GM19452 (cell line): Measurements from ENCODE around the gene KIF5C.

Experiments used
- ATAC-seq: cut with Tn5 transposase; IDR thresholded peaks from one replicate; pipeline ENCODE4 v1.9.1; 2021; ENCODE audit not compliant: unreplicated experiment

The KIF5C gene

DNA sequence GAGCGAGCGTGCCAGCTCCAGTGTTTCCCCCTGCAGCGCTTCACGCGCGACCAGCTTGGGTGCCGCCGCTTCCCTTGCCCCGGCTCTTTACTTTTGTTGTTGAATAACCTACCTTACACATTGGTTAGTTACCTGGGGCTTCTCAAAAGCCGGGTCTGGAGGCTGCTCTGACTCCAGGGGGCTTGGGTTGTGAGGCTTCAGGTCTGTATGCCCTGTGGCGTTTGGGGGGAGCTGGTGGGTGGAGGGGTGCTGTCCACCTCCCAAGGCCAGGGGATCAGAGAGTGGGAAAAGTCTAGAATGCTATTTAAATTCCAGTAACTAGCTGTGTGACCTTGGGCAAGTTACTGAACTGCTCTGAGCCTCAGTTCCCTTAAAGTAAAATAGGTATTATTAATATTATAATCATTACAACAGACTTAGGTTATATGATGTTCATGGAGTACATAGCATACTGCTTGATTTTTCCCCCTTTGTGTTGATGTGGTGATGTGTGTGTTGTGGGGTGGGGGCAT lies 164.2 kb downstream of the KIF5C start:
- no peak for ATAC-seq

DNA sequence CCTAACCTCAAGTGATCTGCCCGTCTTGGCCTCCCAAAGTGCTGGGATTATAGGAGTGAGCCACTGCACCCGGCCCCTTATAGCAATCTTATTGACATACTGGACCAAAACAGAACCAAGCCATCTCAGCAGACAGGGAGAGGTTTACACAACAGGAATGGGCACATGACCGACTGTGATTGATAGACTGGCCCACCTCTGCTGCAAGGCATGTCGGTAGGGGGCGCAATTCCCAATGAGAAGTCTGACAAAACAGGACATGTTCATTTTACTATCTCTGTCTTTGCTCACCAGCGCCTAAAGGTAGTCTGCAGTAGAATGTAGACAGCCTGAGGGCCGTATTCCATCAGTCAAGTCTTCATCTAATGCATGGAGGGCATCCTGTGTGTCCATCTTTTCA lies 165.4 kb downstream of the KIF5C start:
- peak; percentile 38 for ATAC-seq

DNA sequence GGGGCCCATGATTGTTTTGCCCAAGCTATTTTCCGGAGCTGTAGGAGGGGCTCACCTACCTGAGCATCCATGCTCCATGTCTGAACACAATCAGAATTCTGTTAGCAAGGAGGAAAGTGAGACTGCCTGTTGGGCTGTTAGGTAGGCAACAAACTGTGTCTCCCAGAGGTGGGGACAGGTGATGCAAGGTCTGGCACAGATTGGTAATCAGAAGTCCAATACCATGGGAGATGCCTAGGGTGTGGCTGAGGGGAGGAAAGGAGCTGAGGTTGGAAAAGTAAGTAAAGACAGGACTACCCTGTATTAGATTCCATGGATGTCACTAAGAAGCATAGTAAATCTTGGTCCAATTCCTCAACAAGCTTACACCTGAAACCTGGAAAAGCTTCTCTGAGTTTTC lies 166.5 kb downstream of the KIF5C start:
- no peak for ATAC-seq

DNA sequence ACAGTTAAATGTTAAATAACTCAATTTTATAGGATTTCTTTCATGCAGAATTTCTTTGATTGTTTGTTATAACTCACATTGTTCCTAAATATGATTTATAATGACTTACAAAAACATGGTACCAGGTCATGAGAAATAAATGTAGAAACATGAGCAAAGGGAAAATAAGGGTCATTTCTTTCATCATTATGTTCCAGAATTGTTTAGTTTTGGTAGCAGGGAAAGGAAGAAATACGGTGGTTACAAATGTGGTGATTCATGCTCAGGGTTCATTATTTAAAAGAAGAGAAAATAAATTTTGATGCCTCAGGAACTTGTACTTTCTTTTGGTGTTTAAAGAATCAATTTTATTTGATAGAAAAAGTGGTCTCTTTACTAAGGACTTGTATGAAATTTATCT lies 167.9 kb downstream of the KIF5C start:
- ATAC-seq: no peak

DNA sequence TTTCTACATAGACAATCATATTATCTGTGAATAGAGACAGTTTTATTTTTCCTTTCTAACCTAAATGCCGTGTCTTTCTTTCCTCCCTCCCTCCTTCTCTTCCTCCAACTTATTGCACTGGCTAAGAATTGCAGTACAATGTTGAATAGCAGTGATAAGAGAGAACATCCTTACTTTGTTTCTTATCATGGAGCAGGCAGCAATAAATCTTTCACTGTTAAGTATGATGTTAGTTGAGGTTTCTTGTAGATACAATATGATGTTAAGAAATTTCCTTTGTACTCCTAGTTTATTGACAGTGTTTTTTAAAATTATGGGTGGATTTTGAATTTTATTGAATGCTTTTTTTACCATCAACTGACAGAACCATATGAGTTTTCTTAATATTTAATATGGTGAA lies 169.5 kb downstream of the KIF5C start:
- ATAC-seq: no peak

DNA sequence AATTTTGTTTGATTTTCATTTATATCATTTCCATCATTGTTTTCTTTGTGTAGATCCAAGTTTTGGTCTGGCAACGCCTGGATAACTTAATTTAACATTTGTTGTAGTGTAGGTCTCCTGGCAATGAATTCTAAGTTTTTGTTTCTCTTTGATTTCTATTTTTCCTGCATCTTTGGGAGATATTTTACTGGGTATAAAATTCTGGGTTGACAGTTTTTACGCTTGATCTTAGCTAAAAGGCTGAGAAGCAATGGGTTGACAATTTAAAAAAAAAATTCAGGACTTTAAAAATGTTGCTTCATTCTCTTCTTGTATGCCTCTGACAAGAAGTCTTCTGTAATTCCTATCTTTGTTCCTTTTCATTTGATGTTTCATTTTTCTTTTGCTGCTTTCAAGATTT lies 172.1 kb downstream of the KIF5C start:
- ATAC-seq: no peak

DNA sequence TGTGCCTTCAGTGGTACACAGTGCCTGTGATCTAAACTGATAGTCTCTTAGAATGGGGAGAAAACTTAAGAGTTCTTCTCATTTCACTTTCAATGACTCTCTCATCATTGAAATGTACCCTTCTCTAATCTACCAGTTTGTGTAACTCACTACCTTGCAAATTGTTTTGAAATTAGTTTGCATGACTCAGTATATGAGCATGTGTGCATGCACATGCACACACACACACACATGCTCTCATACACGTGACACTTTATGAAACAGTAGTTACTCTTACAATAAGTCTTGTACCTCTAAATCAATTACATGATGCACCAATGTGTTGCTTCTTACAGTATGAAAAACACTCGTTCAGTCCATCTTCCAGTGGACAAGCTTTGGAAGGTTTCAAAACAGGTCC lies 174.1 kb downstream of the KIF5C start:
- no peak for ATAC-seq

DNA sequence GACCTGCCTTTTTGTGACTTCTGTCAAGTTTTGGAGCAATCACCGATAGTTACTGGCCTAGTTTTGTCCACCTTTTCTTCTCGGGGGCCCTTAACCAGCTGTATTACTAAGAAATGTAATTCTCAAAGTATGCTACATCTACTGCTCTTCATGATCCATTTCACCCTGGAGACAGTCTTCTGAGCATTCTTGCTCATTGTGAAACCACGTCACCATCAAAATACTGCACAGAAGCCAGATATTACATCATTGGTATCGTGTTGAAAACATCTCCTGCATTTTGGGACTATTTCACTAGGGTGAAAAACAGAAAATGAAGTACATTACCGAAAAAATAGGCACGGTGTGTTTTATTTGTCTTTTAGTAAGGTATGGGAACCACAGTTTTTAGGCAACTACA lies 175.2 kb downstream of the KIF5C start:
- no peak for ATAC-seq

DNA sequence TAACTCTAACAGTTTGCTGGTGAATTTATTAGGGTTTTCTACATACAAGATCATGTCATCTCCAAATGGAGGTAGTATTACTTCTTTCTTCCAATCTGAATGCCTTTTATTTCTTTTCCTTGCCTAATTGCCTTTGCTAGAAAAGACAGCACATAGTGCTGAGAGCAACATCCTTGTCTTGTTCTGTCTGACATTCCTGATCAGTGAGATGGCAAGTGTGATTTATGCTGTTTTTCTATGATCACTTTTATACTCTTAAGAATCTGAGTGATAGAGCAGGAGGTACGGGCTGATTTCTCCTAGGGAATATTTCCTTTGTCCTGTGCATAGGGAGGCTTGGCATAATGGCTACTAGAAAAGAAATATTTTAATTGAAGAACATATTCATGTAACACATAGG lies 180.7 kb downstream of the KIF5C start:
- ATAC-seq: no peak

DNA sequence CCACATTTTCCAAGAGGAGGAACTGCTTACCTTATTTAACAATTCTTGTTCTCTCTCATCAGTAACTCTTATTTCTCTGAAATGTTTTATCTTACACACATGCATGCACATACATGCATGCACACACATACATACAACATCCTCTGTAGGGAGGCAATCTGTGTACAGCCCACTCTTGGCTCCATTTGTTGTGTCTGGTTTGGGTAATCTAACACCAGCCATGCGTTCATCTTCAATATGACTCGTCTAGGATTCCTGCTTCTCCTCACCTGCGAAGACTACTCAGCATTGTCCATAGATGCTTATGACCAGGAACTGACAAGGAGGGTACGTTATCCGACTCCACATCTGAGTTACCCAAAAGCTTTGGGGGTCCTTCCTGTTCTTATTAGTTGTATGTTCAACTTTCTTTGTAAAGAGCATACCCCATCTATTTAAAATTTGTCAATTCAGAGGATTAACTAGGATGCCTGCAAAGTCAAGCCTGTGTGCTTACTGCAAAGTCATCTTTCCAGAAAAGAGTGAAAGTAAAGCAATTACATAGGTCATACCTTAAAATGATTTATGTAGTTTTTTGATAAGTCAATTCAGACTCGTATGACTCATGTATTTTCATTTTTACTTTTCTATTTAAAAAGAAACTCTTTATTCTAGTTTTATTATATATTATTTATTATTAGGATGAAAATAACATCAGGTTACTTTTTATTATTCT lies 181.7 kb downstream of the KIF5C start:
- ATAC-seq: no peak

DNA sequence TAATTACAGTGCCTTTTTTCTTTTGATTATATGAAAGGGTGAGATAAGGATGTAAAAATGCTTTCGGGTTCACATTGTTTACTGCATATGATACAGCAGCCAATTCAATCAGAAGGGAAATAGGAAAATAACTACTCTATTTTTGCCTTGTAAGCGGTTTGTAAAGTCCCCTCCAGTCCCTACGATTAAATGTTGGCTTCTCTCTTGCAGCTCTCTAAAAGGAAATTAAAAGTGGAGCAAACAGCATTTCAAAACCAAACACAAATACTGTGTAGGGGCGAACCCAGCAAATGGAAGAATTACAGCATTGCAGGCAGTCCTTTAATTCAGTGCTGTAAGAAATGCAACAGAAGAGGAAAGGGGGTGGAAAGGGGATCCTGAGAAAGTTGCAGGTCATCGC lies 182.4 kb downstream of the KIF5C start:
- ATAC-seq: no peak

DNA sequence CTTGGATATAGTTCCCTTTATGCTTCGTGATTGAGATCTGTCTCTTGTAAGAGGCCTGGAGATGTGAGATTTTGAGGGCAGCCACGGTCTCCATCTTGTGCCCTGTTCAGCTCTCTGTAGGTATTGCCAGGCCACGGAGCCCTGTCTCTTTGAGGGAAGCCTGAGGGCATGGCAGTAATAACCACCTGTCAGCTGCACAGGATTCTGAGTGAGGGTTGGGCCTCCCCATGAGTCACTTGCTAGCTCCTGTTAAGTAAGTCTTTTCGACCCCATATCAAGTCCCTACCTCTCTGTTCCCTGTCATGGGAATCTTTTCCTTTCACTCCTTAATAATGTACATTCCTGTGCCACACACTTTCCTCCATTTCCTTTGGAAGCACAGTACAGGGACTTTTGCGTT lies 183.9 kb downstream of the KIF5C start:
- no peak for ATAC-seq

DNA sequence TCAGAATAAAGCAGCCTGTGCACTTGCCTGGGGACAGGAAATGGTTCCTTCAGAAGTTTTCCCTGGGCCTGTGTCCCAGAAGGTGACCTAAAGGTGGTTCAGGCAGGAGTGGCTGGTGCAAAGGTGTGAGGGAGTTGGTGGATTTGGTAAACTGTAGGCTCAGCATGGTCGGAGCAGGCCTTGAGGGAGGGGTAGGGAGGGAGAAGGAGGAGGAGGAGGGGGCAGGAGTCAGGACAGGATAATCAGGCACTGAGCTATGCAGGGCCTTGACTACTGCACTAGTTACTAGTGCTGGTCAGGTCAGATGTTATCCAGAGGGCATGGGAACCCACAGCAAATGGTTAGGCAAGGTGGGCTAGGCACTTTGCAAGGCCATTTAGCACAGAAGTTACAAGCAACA lies 184.8 kb downstream of the KIF5C start:
- no peak for ATAC-seq

DNA sequence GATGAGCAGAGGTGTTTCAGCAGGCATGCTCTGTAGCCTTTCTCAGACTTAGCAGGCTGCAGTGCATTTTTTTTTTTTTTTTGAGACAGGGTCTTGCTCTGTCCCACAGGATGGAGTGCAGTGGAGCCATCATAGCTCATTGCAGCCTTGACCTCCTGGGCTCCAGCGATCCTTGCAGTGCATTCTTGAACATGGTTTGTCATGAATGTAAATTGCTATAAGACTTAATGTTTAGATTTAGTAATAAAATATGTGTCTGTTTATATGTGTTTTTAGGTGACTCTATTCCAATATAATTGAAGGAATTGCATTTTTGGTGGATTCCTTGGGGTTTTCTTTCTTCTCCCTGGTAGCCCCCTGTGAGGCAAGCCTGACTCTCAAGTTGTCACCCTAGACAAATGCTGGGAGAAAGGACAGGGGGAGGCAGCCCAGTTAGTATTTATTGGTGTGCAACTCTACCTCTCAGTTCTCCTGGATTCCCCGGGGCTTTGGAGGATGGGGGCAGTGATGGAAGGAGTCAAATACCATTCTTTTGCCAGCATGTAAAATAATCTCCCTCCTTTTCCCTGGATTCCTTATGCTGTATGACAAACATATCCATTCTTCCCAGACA lies 186.2 kb downstream of the KIF5C start:
- no peak for ATAC-seq

DNA sequence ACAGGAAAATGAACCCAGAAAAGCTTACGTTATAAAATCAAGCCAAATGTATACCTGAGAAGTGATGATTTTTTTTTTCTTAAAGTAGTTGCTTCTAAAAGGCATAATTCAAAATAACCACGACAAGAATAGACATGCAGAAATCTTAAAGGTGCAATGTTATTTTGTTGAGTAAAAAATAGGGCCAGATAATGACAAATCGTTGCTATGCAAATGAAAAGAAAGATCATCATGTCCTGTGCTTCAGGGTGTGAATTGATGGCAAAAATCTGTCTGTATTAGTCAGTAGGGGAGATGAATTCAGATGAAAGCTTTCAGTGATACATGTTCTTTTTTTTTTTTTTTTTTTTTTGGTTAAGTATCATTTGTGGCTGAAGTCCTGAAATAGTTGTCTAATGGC lies 187.5 kb downstream of the KIF5C start:
- no peak for ATAC-seq

DNA sequence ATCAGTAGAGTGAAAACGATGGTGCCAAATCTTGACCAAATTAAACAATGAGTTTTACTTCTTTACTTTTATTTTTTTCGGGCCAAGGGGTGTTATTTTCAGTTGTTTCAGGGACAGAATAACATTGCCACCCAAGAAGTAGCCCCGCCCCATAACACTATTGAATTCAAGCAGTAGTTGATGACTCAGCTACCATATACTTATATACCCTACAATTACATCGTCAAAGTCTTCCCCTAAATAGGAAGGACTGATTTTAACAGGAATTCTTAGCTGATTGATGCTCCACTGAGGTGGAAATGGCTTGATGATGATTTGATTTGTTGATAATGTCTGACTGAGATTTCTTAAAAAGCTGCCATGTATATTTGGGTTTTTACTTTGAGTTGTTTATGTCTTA lies 188.2 kb downstream of the KIF5C start:
- no peak for ATAC-seq

DNA sequence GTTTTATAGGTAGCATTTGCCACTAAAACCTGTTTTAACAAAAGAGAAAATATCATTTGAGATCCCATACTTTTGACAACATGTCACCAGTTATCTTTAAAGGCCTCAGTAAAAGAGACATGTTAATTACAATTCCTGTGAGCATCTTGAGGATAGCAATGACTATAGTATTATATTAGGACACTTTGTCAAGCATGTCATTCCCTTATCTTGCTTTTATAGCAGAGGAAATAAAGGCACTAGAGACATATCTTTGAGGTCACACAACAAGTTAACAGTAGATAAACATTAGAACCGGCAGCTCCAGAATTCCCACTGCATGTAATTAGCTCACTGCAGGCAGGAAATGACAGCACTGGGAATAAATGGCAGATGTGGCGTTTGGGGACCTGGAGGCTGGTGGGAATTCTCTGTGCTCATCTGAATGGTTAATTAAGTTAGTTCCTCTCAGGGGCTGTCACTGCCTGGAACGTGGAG lies 189.4 kb downstream of the KIF5C start:
- no peak for ATAC-seq

DNA sequence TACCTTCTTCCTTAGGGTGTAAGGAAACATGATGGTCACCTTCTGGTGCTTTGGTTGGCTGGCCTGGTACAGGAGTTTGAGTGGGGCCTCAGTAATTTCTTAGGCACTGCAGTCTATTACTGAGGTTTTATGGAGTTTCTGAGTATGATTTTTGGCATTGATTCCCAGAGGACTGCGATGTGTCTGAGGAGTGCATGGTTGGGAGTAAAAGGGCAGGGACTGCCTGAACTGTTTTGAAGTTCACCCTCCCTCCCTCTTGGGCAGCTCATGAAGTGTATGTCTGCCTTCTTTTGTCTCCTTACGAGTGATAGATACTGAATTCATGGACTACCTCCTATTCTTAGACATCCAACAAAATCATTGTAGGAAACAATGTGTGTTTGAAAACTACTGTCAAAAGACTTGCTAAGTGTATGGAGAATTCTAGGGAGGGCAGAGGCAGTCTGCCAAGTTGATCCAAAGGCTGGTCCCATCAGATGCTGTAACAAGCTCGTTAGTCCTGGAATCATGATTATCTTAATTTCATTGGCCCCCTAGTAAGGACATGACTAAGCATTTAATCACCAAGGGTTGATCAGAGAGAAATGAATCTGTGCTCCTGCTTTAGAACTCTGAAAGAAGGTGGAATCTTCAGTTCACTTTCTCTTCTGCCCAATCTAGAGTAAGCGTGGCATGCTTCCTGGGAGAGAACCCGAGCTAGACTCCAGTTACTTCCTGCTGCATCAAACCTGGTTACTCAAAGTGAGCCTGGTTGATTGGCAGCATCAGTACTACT lies 190.0 kb downstream of the KIF5C start:
- no peak for ATAC-seq

DNA sequence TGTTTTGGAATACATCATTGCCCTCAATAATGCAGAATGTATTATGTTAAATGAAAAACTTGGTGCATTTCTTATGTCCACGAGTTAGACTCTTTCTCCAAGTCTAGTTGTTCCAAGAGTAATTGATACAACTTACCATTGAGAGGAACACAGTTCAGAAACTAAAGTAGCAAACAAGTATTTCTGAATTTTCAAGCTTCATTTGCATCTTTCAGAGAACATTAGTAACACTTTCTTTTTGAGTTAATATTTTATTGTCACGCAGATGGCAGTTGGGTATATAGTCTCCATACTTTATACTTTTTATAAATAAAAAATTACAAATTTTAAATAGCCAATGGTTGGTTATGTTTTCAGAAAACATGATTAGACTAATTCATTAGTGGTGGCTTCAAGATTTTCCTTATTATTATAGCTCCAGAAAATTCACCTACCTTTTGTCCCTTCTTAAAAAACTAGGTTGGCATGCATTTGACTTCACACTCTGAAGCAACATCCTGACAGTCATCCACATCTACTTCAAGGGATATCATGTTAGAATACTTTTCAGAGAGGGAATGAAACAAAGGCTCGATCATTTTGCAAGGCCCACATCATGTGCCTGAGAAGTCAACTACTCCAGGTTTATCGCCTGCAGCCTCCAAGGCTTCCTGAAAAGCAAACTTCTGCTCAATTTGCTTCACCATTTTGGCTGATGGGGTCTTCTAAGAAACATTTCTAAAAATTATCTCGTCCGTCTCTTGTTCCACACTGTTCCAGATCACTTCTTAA lies 193.4 kb downstream of the KIF5C start:
- ATAC-seq: no peak

DNA sequence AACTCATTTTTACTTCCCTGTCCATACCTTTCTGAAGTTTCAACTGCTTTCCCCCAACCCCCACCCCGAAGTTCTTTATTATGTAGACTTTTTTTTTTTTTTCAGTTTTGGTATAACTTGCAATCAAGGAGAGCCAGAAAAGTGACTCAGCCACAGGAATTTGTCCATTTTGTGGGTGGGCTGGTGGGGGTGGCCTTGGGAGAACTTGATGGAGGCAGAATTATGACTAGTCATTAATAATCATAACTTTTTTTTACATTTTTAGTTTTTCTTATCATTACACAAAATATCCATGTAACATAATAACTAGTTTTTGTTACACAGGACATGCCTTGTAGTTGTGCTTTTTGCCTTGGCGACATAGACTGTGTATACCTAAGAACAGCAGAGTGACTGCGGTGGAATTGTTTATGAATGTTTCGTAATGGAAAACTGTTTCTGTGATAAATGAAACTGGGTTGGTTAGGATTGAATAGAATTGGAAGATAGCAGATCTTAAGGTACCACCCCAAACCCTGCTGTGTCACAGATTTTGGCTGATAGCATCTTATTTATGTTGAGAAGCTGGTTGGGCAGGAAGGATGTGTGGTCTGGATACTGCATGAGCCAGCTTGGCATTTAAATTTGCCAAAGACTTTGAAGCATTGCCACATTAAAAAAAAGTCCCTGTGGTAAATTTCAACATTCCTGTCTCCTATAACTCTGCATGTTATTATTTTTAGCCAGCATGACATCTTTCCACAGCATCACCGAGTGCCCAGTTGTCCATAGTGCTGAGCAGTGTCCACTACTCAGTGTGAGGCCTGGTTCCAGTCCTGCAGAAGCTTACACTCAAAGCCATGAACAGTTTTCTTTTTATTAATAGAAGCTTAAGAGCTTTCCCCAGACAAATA lies 194.2 kb downstream of the KIF5C start:
- no peak for ATAC-seq
